Adrenal gland (tissue), 5 donors: Measurements from ENCODE around the gene ITFG2.

Experiments
- CTCF ChIP-seq, 6 experiments: fragments of 450-650 bp in 4 of 6; fragments of 200-600 bp in 2 of 6; sonication (generic) in 1 of 6; IDR thresholded peaks; 1 replicate in 5 of 6; 2 replicates in 1 of 6; pipeline versions ENCODE4 v1.5.1 to v1.8.0; 2016 to 2021; ENCODE audit warnings: antibody characterized with exemption in 6 of 6, mild to moderate bottlenecking in 2 of 6, moderate library complexity in 1 of 6
- POLR2A ChIP-seq, 2 donors: fragments of 450-650 bp; IDR thresholded peaks; one replicate each; pipeline ENCODE4 v1.6.1; 2017; ENCODE audit warnings: antibody characterized with exemption in 2 of 2, mild to moderate bottlenecking in 2 of 2, moderate library complexity in 1 of 2
- donor health status: DM: no; HTN: no; CAD: no.

- TF ChIP-seq CTCF (IDR thresholded peaks at IDR 0.05): no peak
- no peak for TF ChIP-seq POLR2A (IDR thresholded peaks at IDR 0.05)
Measured at GRCh38 chr12:2844786-2845185, 32.3 kb downstream of the ITFG2 start.
